Measurements from ENCODE around the gene CSNK2A1.

The CSNK2A1 gene

GRCh38 chr20:528923-529604, 14.5 kb downstream of the CSNK2A1 start:
- Histone ChIP-seq H3K18ac (ENCODE audit: low read length) (no peak overlapping the region), H3K23ac (ENCODE audit: low read depth, low read length, poor library complexity) (no peak overlapping the region), H3K27me3 (ENCODE audit: control insufficient read depth in 3 of 3, insufficient read depth in 3 of 3, low read depth in 1 of 3, low read length in 3 of 3) (no peaks in the 10 kb centered on the region), H3K4ac (ENCODE audit: low read length) (no peak overlapping the region), H4K91ac (ENCODE audit: low read depth, low read length, poor library complexity) (no peak overlapping the region), H2AK5ac (ENCODE audit: low read depth, low read length) (no peak overlapping the region), H3K4me3 (ENCODE audit: low read length in 2 of 2) (no peak overlapping the region), H3K27ac (replicated peaks; ENCODE audit: low read length) (no peak overlapping the region), H2BK120ac (ENCODE audit: low read depth, low read length) (no peak overlapping the region), H3K9me3 (replicated peaks in 1 of 2; ENCODE audit: control insufficient read depth in 2 of 2, insufficient read depth in 1 of 2, low read depth in 1 of 2, low read length in 2 of 2) (peaks cover 10 to 48% of the 10 kb centered on the region in 2 donors), H2BK15ac (ENCODE audit: low read length) (no peak overlapping the region), H4K8ac (ENCODE audit: low read depth, low read length) (no peak overlapping the region), H2AFZ (ENCODE audit: low read length) (no peak overlapping the region), H3K4me1 (ENCODE audit: control insufficient read depth in 2 of 2, insufficient read depth in 1 of 2, low read depth in 1 of 2, low read length in 2 of 2) (no peaks in the 10 kb centered on the region), H3K4me2 (ENCODE audit: insufficient read depth, low read length, poor library complexity, severe bottlenecking) (no peak overlapping the region), H3K14ac (ENCODE audit: low read length) (no peak overlapping the region), H2BK12ac (ENCODE audit: low read length) (no peak overlapping the region), H3K79me1 (ENCODE audit: low read depth, low read length) (peaks cover 5% of the 10 kb centered on the region), H3K9ac (ENCODE audit: low read depth, low read length, poor library complexity) (no peak overlapping the region), H3K36me3 (replicated peaks in 1 of 2; ENCODE audit: control insufficient read depth in 2 of 2, insufficient read depth in 2 of 2, low read length in 2 of 2) (peaks cover 15 to 73% of the 10 kb centered on the region in 2 donors), H2BK5ac (ENCODE audit: low read length) (no peak overlapping the region)
- WGBS, 2 donors (ENCODE audit: extremely low coverage in 2 of 2, insufficient read length in 2 of 2, insufficient replicate concordance in 1 of 2), result no CpG with 5 or more reads among the region's 7 CpGs
- DNase-seq (ENCODE audit: low spot score), result no peak

GRCh38 chr20:527571-527886, 16.1 kb downstream of the CSNK2A1 start:
- WGBS, 2 donors (ENCODE audit: extremely low coverage in 2 of 2, insufficient read length in 2 of 2, insufficient replicate concordance in 1 of 2), result no CpG with 5 or more reads among the region's 2 CpGs
- Histone ChIP-seq H3K27me3 (ENCODE audit: control insufficient read depth in 3 of 3, insufficient read depth in 3 of 3, low read depth in 1 of 3, low read length in 3 of 3) (no peaks in the 10 kb centered on the region), H3K18ac (ENCODE audit: low read length) (no peak overlapping the region), H3K23ac (ENCODE audit: low read depth, low read length, poor library complexity) (no peak overlapping the region), H3K4me1 (ENCODE audit: control insufficient read depth in 2 of 2, insufficient read depth in 1 of 2, low read depth in 1 of 2, low read length in 2 of 2) (no peaks in the 10 kb centered on the region), H4K8ac (ENCODE audit: low read depth, low read length) (no peak overlapping the region), H3K9me3 (replicated peaks in 1 of 2; ENCODE audit: control insufficient read depth in 2 of 2, insufficient read depth in 1 of 2, low read depth in 1 of 2, low read length in 2 of 2) (peaks cover 10 to 54% of the 10 kb centered on the region in 2 donors), H2BK12ac (ENCODE audit: low read length) (no peak overlapping the region), H2AK5ac (ENCODE audit: low read depth, low read length) (no peak overlapping the region), H2BK15ac (ENCODE audit: low read length) (no peak overlapping the region), H3K79me1 (ENCODE audit: low read depth, low read length) (peaks cover 8% of the 10 kb centered on the region), H3K4me3 (ENCODE audit: low read length in 2 of 2) (no peak overlapping the region), H3K27ac (replicated peaks; ENCODE audit: low read length) (no peak overlapping the region), H3K36me3 (replicated peaks in 1 of 2; ENCODE audit: control insufficient read depth in 2 of 2, insufficient read depth in 2 of 2, low read length in 2 of 2) (peaks cover 18 to 86% of the 10 kb centered on the region in 2 donors), H4K91ac (ENCODE audit: low read depth, low read length, poor library complexity) (no peak overlapping the region), H2BK120ac (ENCODE audit: low read depth, low read length) (no peak overlapping the region), H2BK5ac (ENCODE audit: low read length) (no peak overlapping the region), H3K9ac (ENCODE audit: low read depth, low read length, poor library complexity) (no peak overlapping the region), H3K4me2 (ENCODE audit: insufficient read depth, low read length, poor library complexity, severe bottlenecking) (no peak overlapping the region), H2AFZ (ENCODE audit: low read length) (no peak overlapping the region), H3K4ac (ENCODE audit: low read length) (no peak overlapping the region), H3K14ac (ENCODE audit: low read length) (no peak overlapping the region)
- DNase-seq (ENCODE audit: low spot score), result no peak

GRCh38 chr20:521860-522259, 21.7 kb downstream of the CSNK2A1 start:
- H3K4me1 ChIP-seq (ENCODE audit: control insufficient read depth in 2 of 2, insufficient read depth in 1 of 2, low read depth in 1 of 2, low read length in 2 of 2), result peaks cover 0 to 4% of the 10 kb centered on the region in 2 donors
- H2BK12ac ChIP-seq (ENCODE audit: low read length), result no peak overlapping the region
- peaks cover 2 to 55% of the 10 kb centered on the region in 2 donors for H3K9me3 ChIP-seq (replicated peaks in 1 of 2; ENCODE audit: control insufficient read depth in 2 of 2, insufficient read depth in 1 of 2, low read depth in 1 of 2, low read length in 2 of 2)
- H3K27ac ChIP-seq (replicated peaks; ENCODE audit: low read length), result no peak overlapping the region
- H3K4me2 ChIP-seq (ENCODE audit: insufficient read depth, low read length, poor library complexity, severe bottlenecking), result no peak overlapping the region
- peaks cover 4 to 73% of the 10 kb centered on the region in 2 donors for H3K36me3 ChIP-seq (replicated peaks in 1 of 2; ENCODE audit: control insufficient read depth in 2 of 2, insufficient read depth in 2 of 2, low read length in 2 of 2)
- H3K27me3 ChIP-seq (ENCODE audit: control insufficient read depth in 3 of 3, insufficient read depth in 3 of 3, low read depth in 1 of 3, low read length in 3 of 3), result no peaks in the 10 kb centered on the region
- H2BK5ac ChIP-seq (ENCODE audit: low read length), result no peak overlapping the region
- no peak overlapping the region for H3K9ac ChIP-seq (ENCODE audit: low read depth, low read length, poor library complexity)
- H3K4me3 ChIP-seq (ENCODE audit: low read length in 2 of 2), result no peak overlapping the region
- H3K4ac ChIP-seq (ENCODE audit: low read length), result no peak overlapping the region
- H4K91ac ChIP-seq (ENCODE audit: low read depth, low read length, poor library complexity), result no peak overlapping the region
- H3K23ac ChIP-seq (ENCODE audit: low read depth, low read length, poor library complexity), result no peak overlapping the region
- H3K79me1 ChIP-seq (ENCODE audit: low read depth, low read length), result peaks cover 4% of the 10 kb centered on the region
- no peak overlapping the region for H2BK120ac ChIP-seq (ENCODE audit: low read depth, low read length)
- no peak overlapping the region for H3K18ac ChIP-seq (ENCODE audit: low read length)
- H2BK15ac ChIP-seq (ENCODE audit: low read length), result no peak overlapping the region
- DNase-seq (ENCODE audit: low spot score), result no peak
- H4K8ac ChIP-seq (ENCODE audit: low read depth, low read length), result no peak overlapping the region
- H2AFZ ChIP-seq (ENCODE audit: low read length), result no peak overlapping the region
- no peak overlapping the region for H2AK5ac ChIP-seq (ENCODE audit: low read depth, low read length)
- no CpG with 5 or more reads among the region's 4 CpGs for WGBS, 2 donors (ENCODE audit: extremely low coverage in 2 of 2, insufficient read length in 2 of 2, insufficient replicate concordance in 1 of 2)
- no peak overlapping the region for H3K14ac ChIP-seq (ENCODE audit: low read length)

GRCh38 chr20:519999-520398, 23.6 kb downstream of the CSNK2A1 start:
- Histone ChIP-seq H4K91ac (ENCODE audit: low read depth, low read length, poor library complexity) (no peak overlapping the region), H3K9me3 (replicated peaks in 1 of 2; ENCODE audit: control insufficient read depth in 2 of 2, insufficient read depth in 1 of 2, low read depth in 1 of 2, low read length in 2 of 2) (peaks cover 2 to 46% of the 10 kb centered on the region in 2 donors), H2BK12ac (ENCODE audit: low read length) (no peak overlapping the region), H2BK5ac (ENCODE audit: low read length) (no peak overlapping the region), H3K18ac (ENCODE audit: low read length) (no peak overlapping the region), H2AFZ (ENCODE audit: low read length) (no peak overlapping the region), H3K27ac (replicated peaks; ENCODE audit: low read length) (no peak overlapping the region), H3K27me3 (ENCODE audit: control insufficient read depth in 3 of 3, insufficient read depth in 3 of 3, low read depth in 1 of 3, low read length in 3 of 3) (no peaks in the 10 kb centered on the region), H3K9ac (ENCODE audit: low read depth, low read length, poor library complexity) (no peak overlapping the region), H2AK5ac (ENCODE audit: low read depth, low read length) (no peak overlapping the region), H3K4ac (ENCODE audit: low read length) (no peak overlapping the region), H2BK15ac (ENCODE audit: low read length) (no peak overlapping the region), H3K79me1 (ENCODE audit: low read depth, low read length) (peaks cover 4% of the 10 kb centered on the region), H3K4me2 (ENCODE audit: insufficient read depth, low read length, poor library complexity, severe bottlenecking) (no peak overlapping the region), H3K14ac (ENCODE audit: low read length) (no peak overlapping the region), H4K8ac (ENCODE audit: low read depth, low read length) (no peak overlapping the region), H2BK120ac (ENCODE audit: low read depth, low read length) (no peak overlapping the region), H3K4me3 (ENCODE audit: low read length in 2 of 2) (no peak overlapping the region), H3K4me1 (ENCODE audit: control insufficient read depth in 2 of 2, insufficient read depth in 1 of 2, low read depth in 1 of 2, low read length in 2 of 2) (peaks cover 0 to 4% of the 10 kb centered on the region in 2 donors), H3K36me3 (replicated peaks in 1 of 2; ENCODE audit: control insufficient read depth in 2 of 2, insufficient read depth in 2 of 2, low read length in 2 of 2) (peaks cover 4 to 68% of the 10 kb centered on the region in 2 donors), H3K23ac (ENCODE audit: low read depth, low read length, poor library complexity) (no peak overlapping the region)
- no peak for DNase-seq (ENCODE audit: low spot score)

All from neuronal stem cell (in vitro differentiated cells).